Transverse colon (tissue), 4 donors: ENCODE data around the gene ACAD9. TPM values are rescaled to one million over a fixed set of nuclear protein-coding genes. Genes with fewer than 3 reads are reported as not detected.

Experiments
- DNase-seq: peaks from one replicate; pipeline ENCODE4 v3.0.0-alpha.2; 2019
- H3K27ac ChIP-seq, 4 donors: fragments of 200-600 bp; sonication (generic); 2 replicates each; pipeline ENCODE4 v1.5.1; 2016 to 2018; ENCODE audit warnings: inconsistent platforms in 4 of 4
- H3K27me3 ChIP-seq: fragments of 200-600 bp; sonication (generic); 2 replicates; pipeline ENCODE4 v1.5.1; 2017; ENCODE audit warnings: inconsistent platforms
- H3K36me3 ChIP-seq, 4 donors: fragments of 200-600 bp; sonication (generic); 2 replicates each; pipeline ENCODE4 v1.5.1; 2017 to 2019; ENCODE audit warnings: inconsistent platforms in 4 of 4
- H3K4me1 ChIP-seq, 4 donors: fragments of 200-600 bp; sonication (generic); 2 replicates each; pipeline ENCODE4 v1.5.1; 2017 to 2020; ENCODE audit warnings: inconsistent platforms in 4 of 4
- H3K4me3 ChIP-seq, 4 donors: fragments of 200-600 bp; sonication (generic); 1 replicate in 1 of 4; 2 replicates in 3 of 4; pipeline versions ENCODE4 v1.5.1 to v1.6.1; 2017 to 2019; ENCODE audit warnings: inconsistent platforms in 4 of 4
- H3K9me3 ChIP-seq, 2 donors: fragments of 200-600 bp; sonication (generic); 2 replicates each; pipeline ENCODE4 v1.5.1; 2017 to 2019; ENCODE audit warnings: inconsistent platforms in 2 of 2
- EP300 ChIP-seq: sonication (generic); formaldehyde crosslinking; IDR thresholded peaks from one replicate; pipeline ENCODE4 v1.6.1; 2017; ENCODE audit warnings: antibody characterized with exemption, low read depth
- POLR2A ChIP-seq: fragments of 450-650 bp; IDR thresholded peaks from one replicate; pipeline ENCODE4 v1.6.1; 2016; ENCODE audit warnings: antibody characterized with exemption, mild to moderate bottlenecking, moderate library complexity
- POLR2AphosphoS5 ChIP-seq, 3 donors: sonication (generic); formaldehyde crosslinking; IDR thresholded peaks; one replicate each; pipeline ENCODE4 v1.6.1; 2016; ENCODE audit warnings: antibody characterized with exemption in 3 of 3
- WGBS, 2 donors: methylation state at CpG; one replicate each; pipeline ENCODE4 v1.1.5; 2018; ENCODE audit warnings: low coverage in 1 of 2; 5-methylcytosine and 5-hydroxymethylcytosine counted together
- in situ Hi-C, 4 donors: fragments of 200-750 bp; cut with MboI; loops; one replicate each; pipeline versions ENCODE4 v1.15.0 to v1.15.1; 2017; ENCODE audit warnings: low sequenced_read_pairs in 3 of 4, low pct_ligation_motif_present in 1 of 4, low pct_unique_long_range_greater_than_20kb in 1 of 4
- intact Hi-C: fragments of 100-400 bp; cut with DNase I; formaldehyde crosslinking; loops from one replicate; pipeline ENCODE4 v1.15.1; 2023; ENCODE audit warnings: low total_unique reads
- total RNA-seq, 4 donors: library from RNA; depleted of rRNA; stranded (reverse); fragments of >200 nt; gene quantifications; one replicate each; pipeline ENCODE4 v1.1.0, GENCODE V29; 2016
- TF ChIP-seq, protein P1 (sequence below), 5 experiments: fragments of 200-600 bp in 3 of 5; fragments of 450-650 bp in 2 of 5; sonication (generic) in 3 of 5; IDR thresholded peaks; 1 replicate in 2 of 5; 2 replicates in 3 of 5; pipeline ENCODE4 v1.5.1; 2016 to 2017; ENCODE audit warnings: antibody characterized with exemption in 5 of 5, inconsistent platforms in 3 of 5, mild to moderate bottlenecking in 2 of 5, moderate library complexity in 1 of 5

The ACAD9 gene
- total RNA-seq, 4 donors from 2014 or later = 37.3 to 158 (median 85.0) TPM

DNA sequence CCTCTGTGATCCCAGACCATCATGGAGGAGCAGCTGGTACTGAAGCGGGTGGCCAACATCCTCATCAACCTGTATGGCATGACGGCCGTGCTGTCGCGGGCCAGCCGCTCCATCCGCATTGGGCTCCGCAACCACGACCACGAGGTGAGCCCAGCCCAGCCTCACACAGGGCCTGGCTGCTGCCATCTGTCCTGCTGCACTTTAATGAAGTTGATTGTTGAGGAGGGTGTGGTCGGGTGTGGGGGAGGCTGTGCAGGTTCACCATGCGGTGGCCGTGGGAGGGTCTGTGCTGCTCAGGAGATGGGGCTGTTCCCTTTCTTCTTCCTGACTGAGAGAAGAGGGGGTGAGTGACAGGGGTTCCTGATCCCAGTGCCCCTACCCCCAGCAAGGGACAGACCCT lies 30.6 kb downstream of the ACAD9 start:
- H3K4me1 ChIP-seq = no peaks in the 10 kb centered on the region
- in situ Hi-C loops = no loop called here
- H3K27me3 ChIP-seq = no peaks in the 10 kb centered on the region
- no peaks in the 10 kb centered on the region for H3K9me3 ChIP-seq
- no peak for DNase-seq
- TF ChIP-seq EP300 = no peak
- 88% methylated on average over 13 of the region's 13 CpGs; no CpG with 5 or more reads in 1 of the 2 donors for WGBS, 2 donors
- intact Hi-C loops = no loop called here
- no peak overlapping the region for H3K27ac ChIP-seq
- H3K36me3 ChIP-seq = peaks cover 0 to 37% (median 16%) of the 10 kb centered on the region in 4 donors
- no peak overlapping the region for H3K4me3 ChIP-seq

DNA sequence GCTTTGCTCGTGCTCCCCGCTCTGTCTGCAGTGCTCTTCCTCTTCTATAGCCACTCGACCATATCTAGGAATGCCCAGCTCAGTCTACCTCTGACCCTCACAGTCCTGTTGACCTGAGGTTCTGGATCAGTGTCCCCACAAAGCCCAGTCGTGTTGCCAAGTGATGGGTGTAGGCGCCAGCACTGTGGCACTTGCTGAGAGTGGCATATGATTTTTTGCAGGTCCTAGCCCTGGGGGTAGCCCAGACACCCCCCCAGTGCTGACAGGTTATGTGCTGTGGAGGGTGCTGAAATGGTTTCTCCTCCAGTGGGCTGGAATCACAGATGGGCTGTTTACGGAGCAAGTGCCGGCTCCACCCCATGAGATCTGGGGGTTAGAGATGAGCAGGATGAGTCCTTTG lies 32.5 kb downstream of the ACAD9 start:
- 94% methylated on average over 7 of the region's 7 CpGs; no CpG with 5 or more reads in 1 of the 2 donors for WGBS, 2 donors
- DNase-seq = no peak
- H3K27ac ChIP-seq = no peak overlapping the region
- H3K36me3 ChIP-seq = peaks cover 0 to 22% (median 10%) of the 10 kb centered on the region in 4 donors
- intact Hi-C loops (no loop called here), in situ Hi-C loops (no loop called here)
- H3K9me3 ChIP-seq = no peaks in the 10 kb centered on the region
- TF ChIP-seq POLR2A (no peak), EP300 (no peak), POLR2AphosphoS5 (IDR thresholded peaks at IDR 0.05) (no peak)
- TF ChIP-seq, protein P1, sequence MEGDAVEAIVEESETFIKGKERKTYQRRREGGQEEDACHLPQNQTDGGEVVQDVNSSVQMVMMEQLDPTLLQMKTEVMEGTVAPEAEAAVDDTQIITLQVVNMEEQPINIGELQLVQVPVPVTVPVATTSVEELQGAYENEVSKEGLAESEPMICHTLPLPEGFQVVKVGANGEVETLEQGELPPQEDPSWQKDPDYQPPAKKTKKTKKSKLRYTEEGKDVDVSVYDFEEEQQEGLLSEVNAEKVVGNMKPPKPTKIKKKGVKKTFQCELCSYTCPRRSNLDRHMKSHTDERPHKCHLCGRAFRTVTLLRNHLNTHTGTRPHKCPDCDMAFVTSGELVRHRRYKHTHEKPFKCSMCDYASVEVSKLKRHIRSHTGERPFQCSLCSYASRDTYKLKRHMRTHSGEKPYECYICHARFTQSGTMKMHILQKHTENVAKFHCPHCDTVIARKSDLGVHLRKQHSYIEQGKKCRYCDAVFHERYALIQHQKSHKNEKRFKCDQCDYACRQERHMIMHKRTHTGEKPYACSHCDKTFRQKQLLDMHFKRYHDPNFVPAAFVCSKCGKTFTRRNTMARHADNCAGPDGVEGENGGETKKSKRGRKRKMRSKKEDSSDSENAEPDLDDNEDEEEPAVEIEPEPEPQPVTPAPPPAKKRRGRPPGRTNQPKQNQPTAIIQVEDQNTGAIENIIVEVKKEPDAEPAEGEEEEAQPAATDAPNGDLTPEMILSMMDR (IDR thresholded peaks at IDR 0.05) = no peak
- no peak overlapping the region for H3K4me3 ChIP-seq
- no peaks in the 10 kb centered on the region for H3K4me1 ChIP-seq
- H3K27me3 ChIP-seq = no peaks in the 10 kb centered on the region

DNA sequence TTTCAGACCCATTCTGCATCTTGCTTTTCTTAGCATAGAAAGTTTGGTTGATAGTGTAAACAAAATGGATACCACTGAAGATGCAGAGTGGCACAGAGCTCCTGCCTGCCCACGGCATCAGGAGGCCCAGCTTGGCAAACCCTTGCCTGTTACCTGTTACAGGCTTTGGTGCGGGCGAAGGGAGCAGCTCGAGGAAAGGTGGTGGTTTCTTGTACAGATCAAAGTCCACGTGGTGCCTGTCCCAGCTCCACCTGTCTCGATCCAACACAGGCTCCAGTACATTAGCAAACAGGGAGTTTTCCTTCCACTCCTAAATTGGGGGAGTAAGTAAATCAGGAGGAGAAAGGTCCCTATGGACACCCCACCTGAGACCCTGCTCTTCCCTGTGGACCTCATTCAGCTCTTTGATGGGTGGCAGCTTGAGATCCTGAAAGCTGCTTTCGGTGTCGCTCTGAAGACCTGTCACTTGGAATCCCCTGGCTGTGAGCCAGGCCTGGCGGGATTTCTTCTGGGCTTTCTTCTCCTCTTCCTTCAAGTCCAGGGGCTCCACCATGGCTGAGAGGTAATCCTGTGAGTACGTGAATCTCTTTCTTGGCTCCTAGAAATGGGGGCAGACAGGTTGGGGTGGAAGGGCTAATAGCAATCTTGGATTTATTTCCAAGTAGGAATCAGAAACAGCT lies 35.7 kb downstream of the ACAD9 start:
- in situ Hi-C loops (no loop called here), intact Hi-C loops (no loop called here)
- DNase-seq = no peak
- Histone ChIP-seq H3K36me3 (peaks cover 0 to 22% (median 9%) of the 10 kb centered on the region in 4 donors), H3K9me3 (no peaks in the 10 kb centered on the region), H3K4me3 (no peak overlapping the region), H3K27me3 (no peaks in the 10 kb centered on the region), H3K27ac (no peak overlapping the region), H3K4me1 (no peaks in the 10 kb centered on the region)
- 90% methylated on average over 10 of the region's 10 CpGs; no CpG with 5 or more reads in 1 of the 2 donors for WGBS, 2 donors
- TF ChIP-seq POLR2A (no peak), EP300 (no peak), POLR2AphosphoS5 (IDR thresholded peaks at IDR 0.05) (no peak)
- TF ChIP-seq, protein P1 (IDR thresholded peaks at IDR 0.05) = no peak

DNA sequence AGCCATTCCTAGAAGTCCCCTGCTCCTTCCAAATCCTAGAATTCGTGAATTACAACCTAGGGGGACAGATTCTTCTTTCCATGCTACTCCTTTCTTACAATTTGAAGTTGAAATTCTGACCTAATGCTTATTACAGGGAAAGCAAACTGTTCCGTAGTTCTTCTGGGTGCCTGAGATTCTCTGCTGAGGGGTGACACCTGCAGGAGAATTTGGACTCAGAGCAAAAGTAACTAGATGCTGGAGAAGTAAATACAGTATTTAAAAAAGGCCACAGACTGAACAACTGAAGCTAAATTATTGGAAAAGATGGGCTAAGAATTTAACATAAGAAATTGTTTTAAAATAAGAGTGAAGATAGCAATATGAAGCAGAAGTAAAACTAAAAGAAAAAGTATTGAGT lies 37.9 kb downstream of the ACAD9 start:
- in situ Hi-C loops = no loop called here
- WGBS, 2 donors = 59 to 65% methylated on average over 2 of the region's 2 CpGs
- Histone ChIP-seq H3K4me3 (no peak overlapping the region), H3K9me3 (peaks cover 0 to 4% of the 10 kb centered on the region in 2 donors), H3K4me1 (no peaks in the 10 kb centered on the region), H3K36me3 (peaks cover 0 to 21% (median 7%) of the 10 kb centered on the region in 4 donors), H3K27ac (no peak overlapping the region), H3K27me3 (no peaks in the 10 kb centered on the region)
- no peak for TF ChIP-seq EP300
- no peak for TF ChIP-seq POLR2AphosphoS5 (IDR thresholded peaks at IDR 0.05)
- TF ChIP-seq POLR2A = no peak
- TF ChIP-seq, protein P1 (IDR thresholded peaks at IDR 0.05) = no peak
- DNase-seq = no peak
- intact Hi-C loops = no loop called here
